OCI-LY1 (cell line): Measurements from ENCODE around the gene FYCO1.

Source experiments
- H2AFZ ChIP-seq: fragments of 200-600 bp; sonication (generic), shearing (Covaris generic); 2 replicates; pipeline ENCODE4 v1.6.0; 2014; ENCODE audit warnings: antibody characterized with exemption, mild to moderate bottlenecking, low read length
- H3F3A ChIP-seq: fragments of 200-600 bp; sonication (generic), shearing (Covaris generic); 2 replicates; pipeline ENCODE4 v1.6.0; 2014; ENCODE audit warnings: mild to moderate bottlenecking, antibody characterized with exemption, low read length, moderate library complexity; ENCODE audit not compliant: insufficient read depth
- H3K27ac ChIP-seq: fragments of 200-600 bp; sonication (generic); 2 replicates; pipeline ENCODE4 v1.5.1; 2014; ENCODE audit warnings: low read length, mixed run types, mild to moderate bottlenecking, low read depth; ENCODE audit not compliant: poor library complexity, severe bottlenecking
- H3K27me3 ChIP-seq: fragments of 200-600 bp; sonication (generic); 2 replicates; pipeline ENCODE4 v1.6.0; 2014; ENCODE audit warnings: antibody characterized with exemption, mild to moderate bottlenecking, low read length, moderate library complexity; ENCODE audit not compliant: insufficient read depth
- H3K36me3 ChIP-seq: fragments of 200-600 bp; sonication (generic); 2 replicates; pipeline ENCODE4 v1.6.1; 2014; ENCODE audit warnings: mild to moderate bottlenecking, antibody characterized with exemption, low read length, moderate library complexity, mixed read lengths; ENCODE audit not compliant: insufficient read depth
- H3K4me1 ChIP-seq: fragments of 200-600 bp; sonication (generic); 2 replicates; pipeline ENCODE4 v1.5.1; 2014; ENCODE audit warnings: mild to moderate bottlenecking, low read length, moderate library complexity; ENCODE audit not compliant: insufficient read depth, severe bottlenecking
- H3K4me2 ChIP-seq: fragments of 200-600 bp; sonication (generic), shearing (Covaris generic); 2 replicates; pipeline ENCODE4 v1.6.1; 2014; ENCODE audit warnings: low read length
- H3K4me3 ChIP-seq: fragments of 200-600 bp; sonication (generic); 2 replicates; pipeline ENCODE4 v1.5.1; 2014; ENCODE audit warnings: low read length, low read depth, mild to moderate bottlenecking, mixed read lengths; ENCODE audit not compliant: poor library complexity, severe bottlenecking
- H3K79me2 ChIP-seq: fragments of 200-600 bp; shearing (Covaris generic); 2 replicates; pipeline ENCODE4 v1.6.1; 2016; ENCODE audit warnings: mixed run types, low read length, mixed read lengths; ENCODE audit not compliant: insufficient read depth
- H3K9ac ChIP-seq: fragments of 200-600 bp; sonication (generic), shearing (Covaris generic); 2 replicates; pipeline ENCODE4 v1.6.1; 2014; ENCODE audit warnings: mild to moderate bottlenecking, low read length, mixed read lengths
- H3K9me2 ChIP-seq: fragments of 200-600 bp; sonication (generic), shearing (Covaris generic); 2 replicates; pipeline ENCODE4 v1.6.1; 2014; ENCODE audit warnings: low read depth, mild to moderate bottlenecking, low read length, mixed read lengths
- H3K9me3 ChIP-seq: fragments of 200-600 bp; shearing (Covaris generic); 2 replicates; pipeline ENCODE4 v1.6.1; 2014; ENCODE audit warnings: low read length, mixed read lengths
- H4K20me1 ChIP-seq: fragments of 200-600 bp; sonication (generic), shearing (Covaris generic); 2 replicates; pipeline ENCODE4 v1.6.0; 2016; ENCODE audit warnings: mild to moderate bottlenecking, low read length; ENCODE audit not compliant: insufficient read depth
- CTCF ChIP-seq: fragments of 200-600 bp; sonication (generic), shearing (Covaris generic); IDR thresholded peaks from 2 replicates; pipeline ENCODE4 v1.5.1; 2017; ENCODE audit warnings: mild to moderate bottlenecking, antibody characterized with exemption, low read length, moderate library complexity, mixed read lengths
- EZH2 ChIP-seq: fragments of 200-600 bp; sonication (generic), shearing (Covaris generic); IDR thresholded peaks from 2 replicates; pipeline ENCODE4 v1.8.0; 2017; ENCODE audit warnings: borderline replicate concordance, mixed run types, mild to moderate bottlenecking, antibody characterized with exemption, low read length, moderate library complexity, mixed read lengths

Gene FYCO1

GRCh38 chr3:46025139-46025538, 29.5 kb upstream of the FYCO1 start:
- no peak overlapping the region for H3K4me3 ChIP-seq
- H2AFZ ChIP-seq = no peak overlapping the region
- no peaks in the 10 kb centered on the region for H3K79me2 ChIP-seq

GRCh38 chr3:46024131-46024530, 28.5 kb upstream of the FYCO1 start:
- no peak overlapping the region for H3K4me2 ChIP-seq
- no peak for TF ChIP-seq EZH2
- no peak for TF ChIP-seq CTCF
- H3K4me1 ChIP-seq = no peaks in the 10 kb centered on the region
- H3K27ac ChIP-seq = no peak overlapping the region
- peaks cover 15% of the 10 kb centered on the region; the same call in 1 of the 2 replicates for H3K9me3 ChIP-seq
- H3K27me3 ChIP-seq = no peaks in the 10 kb centered on the region; the same call in 1 of the 2 replicates
- no peaks in the 10 kb centered on the region for H4K20me1 ChIP-seq
- H3K9me2 ChIP-seq = no peaks in the 10 kb centered on the region
- H3K79me2 ChIP-seq = no peaks in the 10 kb centered on the region
- no peak overlapping the region for H2AFZ ChIP-seq
- H3K9ac ChIP-seq = no peak overlapping the region
- no peak overlapping the region for H3K4me3 ChIP-seq
- no peaks in the 10 kb centered on the region; the same call in 1 of the 2 replicates for H3K36me3 ChIP-seq
- no peaks in the 10 kb centered on the region for H3F3A ChIP-seq

More at GRCh38 chr3:46025139-46025538, 29.5 kb upstream of the FYCO1 start:
- Histone ChIP-seq H3K27ac (no peak overlapping the region), H3K4me2 (no peak overlapping the region), H3K9me2 (no peaks in the 10 kb centered on the region), H3K9me3 (peaks cover 15% of the 10 kb centered on the region; the same call in 1 of the 2 replicates), H3K9ac (no peak overlapping the region), H3K4me1 (no peaks in the 10 kb centered on the region), H3K27me3 (no peaks in the 10 kb centered on the region; the same call in 1 of the 2 replicates), H4K20me1 (no peaks in the 10 kb centered on the region), H3K36me3 (no peaks in the 10 kb centered on the region; the same call in 1 of the 2 replicates), H3F3A (no peaks in the 10 kb centered on the region)
- TF ChIP-seq CTCF (no peak), EZH2 (no peak)

GRCh38 chr3:46022909-46023785, 27.5 kb upstream of the FYCO1 start:
- H3K27me3 ChIP-seq = no peaks in the 10 kb centered on the region; the same call in 1 of the 2 replicates

More at GRCh38 chr3:46022909-46023785, 27.5 kb upstream of the FYCO1 start:
- no peaks in the 10 kb centered on the region for H4K20me1 ChIP-seq
- no peaks in the 10 kb centered on the region; the same call in 1 of the 2 replicates for H3K36me3 ChIP-seq
- TF ChIP-seq CTCF (no peak), EZH2 (no peak)
- no peak overlapping the region for H2AFZ ChIP-seq
- H3K27ac ChIP-seq = no peak overlapping the region
- no peaks in the 10 kb centered on the region for H3K4me1 ChIP-seq
- no peak overlapping the region for H3K4me3 ChIP-seq
- peaks cover 10% of the 10 kb centered on the region; the same call in 1 of the 2 replicates for H3K9me3 ChIP-seq
- no peaks in the 10 kb centered on the region for H3K79me2 ChIP-seq
- no peak overlapping the region for H3K9ac ChIP-seq
- H3F3A ChIP-seq = no peaks in the 10 kb centered on the region
- H3K4me2 ChIP-seq = no peak overlapping the region
- no peaks in the 10 kb centered on the region for H3K9me2 ChIP-seq
